HG02610 (cell line): ENCODE data around the gene CYP4F11.
"Not testable (repeated sequence)": the region's sequence is repeated elsewhere in the genome, so short reads cannot be mapped to it uniquely, and the experiment has no call there.

Experiments used
- ATAC-seq: cut with Tn5 transposase; IDR thresholded peaks from one replicate; pipeline ENCODE4 v1.9.1; 2021; ENCODE audit warnings: mild to moderate bottlenecking, moderate library complexity; ENCODE audit not compliant: unreplicated experiment

CYP4F11 gene

DNA sequence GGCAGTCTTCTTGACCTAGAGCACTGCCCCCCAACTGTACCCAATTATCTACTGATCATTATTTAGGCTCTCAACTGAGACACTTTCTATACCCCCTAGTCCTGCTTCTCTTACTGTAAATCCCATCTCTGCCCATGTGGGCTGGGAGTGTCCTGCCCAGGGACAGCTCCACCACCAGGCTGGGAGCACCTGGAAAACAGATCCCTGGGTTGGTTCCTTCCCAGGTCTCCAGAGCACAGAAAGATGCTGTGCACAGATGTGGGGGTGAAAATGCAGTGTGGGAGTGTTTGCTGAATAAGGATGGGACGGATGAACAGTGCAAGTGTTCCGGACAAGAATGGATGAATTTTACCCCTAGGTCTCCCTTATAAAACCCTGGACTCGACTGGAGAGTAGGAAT lies 49.2 kb downstream of the CYP4F11 start:
- ATAC-seq: no peak

DNA sequence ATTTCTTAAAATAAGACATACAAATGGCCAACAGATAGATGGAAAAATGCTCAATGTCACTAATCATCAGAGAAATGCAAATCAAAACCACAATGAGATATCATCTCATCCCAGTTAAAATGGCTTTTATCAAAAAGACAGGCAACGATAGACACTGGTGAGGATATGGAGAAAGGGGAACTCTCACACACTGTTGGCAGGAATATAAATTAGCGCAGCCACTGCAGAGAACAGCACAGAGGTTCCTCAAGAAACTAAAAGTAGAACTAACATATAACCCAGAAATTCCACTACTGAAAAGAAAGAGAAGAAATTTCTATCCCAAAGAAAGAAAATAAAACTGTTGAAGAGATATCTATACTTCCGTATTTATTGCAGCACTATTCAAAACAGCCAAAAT lies 51.0 kb downstream of the CYP4F11 start:
- not testable (repeated sequence) for ATAC-seq

DNA sequence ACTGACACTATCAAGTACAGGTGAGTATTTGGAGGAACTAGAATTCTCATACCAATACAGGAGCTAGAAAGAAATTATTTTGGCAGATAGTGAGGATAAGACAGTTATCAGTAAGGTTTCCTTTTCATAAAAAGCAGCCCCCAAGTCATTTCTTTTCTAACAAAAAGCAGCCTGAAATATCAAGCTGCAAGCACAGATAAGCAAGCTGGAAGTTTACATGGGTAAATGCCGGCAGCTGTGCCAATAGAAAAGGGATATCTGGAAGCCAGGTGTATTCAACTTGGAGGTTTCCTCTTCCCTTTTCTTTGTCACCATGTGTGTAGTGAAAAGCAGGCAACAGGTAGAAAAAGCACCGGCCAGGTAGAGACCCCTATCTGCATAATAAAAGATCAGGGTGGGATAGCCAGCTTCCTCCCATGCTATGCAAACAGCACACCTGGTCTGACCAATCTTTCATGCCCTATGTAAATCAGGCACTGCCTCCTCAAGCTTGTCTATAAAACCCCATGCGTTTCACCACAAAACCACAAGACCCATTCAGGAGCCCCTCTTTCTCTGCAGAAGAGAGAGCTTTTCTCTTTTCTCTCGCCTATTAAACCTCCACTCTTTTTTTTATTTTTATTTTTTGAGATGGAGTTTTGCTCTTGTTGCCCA lies 59.4 kb downstream of the CYP4F11 start:
- no peak for ATAC-seq

DNA sequence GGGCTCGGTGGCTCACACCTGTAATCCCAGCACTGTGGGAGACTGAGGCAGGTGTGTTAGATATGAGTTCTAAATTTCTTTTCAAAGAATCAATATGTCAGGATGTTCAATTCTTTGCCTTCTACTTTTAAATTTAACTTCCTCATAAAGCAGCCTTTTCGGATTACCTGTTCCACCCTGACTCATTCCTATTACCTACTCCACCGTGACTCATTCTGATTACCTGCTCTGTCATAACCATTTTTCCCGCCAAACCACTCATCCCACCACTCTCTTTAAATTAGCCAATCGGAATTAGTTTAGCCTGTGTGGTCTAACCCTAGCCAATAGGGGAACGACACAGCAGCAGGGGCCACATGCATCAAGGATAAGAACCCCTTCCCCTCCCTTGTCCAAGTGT lies 60.6 kb downstream of the CYP4F11 start:
- not testable (repeated sequence) for ATAC-seq

DNA sequence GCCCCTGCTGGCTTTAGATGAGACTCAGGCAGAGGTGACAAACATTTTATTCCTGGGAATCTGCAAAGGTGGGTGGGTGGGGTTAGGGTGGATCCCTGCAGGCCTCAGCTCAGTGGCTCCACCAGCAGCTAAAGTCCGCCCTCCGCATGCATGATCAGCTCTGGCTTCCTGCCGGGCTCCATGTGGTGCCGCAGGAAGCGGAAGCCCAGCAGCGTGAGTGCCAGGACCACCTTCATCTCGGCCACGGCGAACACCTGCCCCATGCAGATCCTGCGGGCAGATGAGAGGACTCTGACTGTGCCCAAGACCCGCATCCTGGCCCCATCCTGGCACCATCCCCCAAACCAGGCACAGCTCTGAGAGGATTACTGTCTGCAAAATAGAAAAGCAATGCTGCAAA lies 62.8 kb downstream of the CYP4F11 start:
- no peak for ATAC-seq

DNA sequence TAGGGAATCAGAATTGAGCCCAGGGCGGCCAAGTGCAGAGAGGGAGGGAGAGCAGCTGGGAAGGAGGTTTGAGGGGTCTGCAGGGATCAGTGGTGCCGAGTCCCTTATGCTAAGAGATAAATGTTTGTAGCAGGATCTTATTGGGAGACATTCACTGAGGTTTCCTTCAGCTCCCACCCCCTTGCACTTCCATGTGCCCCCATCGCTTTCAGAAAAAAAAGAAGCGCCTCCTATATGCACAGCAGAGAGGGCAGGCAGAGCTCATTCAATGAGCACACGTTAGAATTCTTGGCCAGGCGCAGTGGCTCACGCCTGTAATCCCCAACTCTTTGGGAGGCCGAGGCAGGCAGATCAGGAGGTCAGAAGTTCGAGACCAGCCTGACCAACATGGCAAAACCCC lies 64.5 kb downstream of the CYP4F11 start:
- ATAC-seq: no peak

DNA sequence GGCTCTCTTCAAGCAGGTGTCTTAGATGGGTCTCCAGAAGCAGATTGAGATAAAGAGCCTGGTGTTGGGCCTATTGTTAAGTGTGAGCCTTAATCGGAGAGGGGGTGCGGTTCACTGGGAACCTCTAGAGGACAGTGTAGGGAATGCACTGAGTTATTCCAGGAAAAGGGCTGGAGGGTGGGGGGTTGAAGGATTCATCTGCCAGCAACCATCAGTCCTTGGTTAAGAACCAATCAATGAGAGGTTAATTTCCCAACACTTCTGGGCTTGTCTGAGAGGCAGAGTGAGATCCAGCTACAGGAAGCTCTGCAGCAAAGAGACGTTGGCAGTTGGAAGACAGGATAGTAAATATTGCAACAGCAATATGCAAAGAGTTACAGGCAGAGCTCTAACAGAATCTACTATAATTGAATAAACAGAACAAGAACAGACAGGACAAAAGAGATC lies 65.2 kb downstream of the CYP4F11 start:
- no peak for ATAC-seq

DNA sequence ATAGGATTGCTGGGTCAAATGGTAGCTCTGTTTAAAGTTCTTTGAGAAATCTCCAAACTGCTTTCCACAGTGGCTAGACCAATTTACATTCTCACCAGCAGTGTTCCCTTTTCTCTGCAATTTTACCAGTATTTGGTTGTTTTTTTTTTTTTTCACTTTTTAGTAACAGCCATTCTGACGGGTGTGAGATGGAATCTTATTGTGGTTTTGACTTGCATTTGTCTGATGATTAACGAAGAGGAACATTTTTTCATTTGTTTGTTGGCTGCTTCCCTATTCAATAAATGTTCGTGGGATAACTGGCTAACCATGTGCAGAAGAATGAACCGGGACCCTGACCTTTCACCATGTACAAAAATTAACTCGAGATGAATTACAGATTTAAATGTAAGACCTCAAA lies 67.7 kb downstream of the CYP4F11 start:
- no peak for ATAC-seq

DNA sequence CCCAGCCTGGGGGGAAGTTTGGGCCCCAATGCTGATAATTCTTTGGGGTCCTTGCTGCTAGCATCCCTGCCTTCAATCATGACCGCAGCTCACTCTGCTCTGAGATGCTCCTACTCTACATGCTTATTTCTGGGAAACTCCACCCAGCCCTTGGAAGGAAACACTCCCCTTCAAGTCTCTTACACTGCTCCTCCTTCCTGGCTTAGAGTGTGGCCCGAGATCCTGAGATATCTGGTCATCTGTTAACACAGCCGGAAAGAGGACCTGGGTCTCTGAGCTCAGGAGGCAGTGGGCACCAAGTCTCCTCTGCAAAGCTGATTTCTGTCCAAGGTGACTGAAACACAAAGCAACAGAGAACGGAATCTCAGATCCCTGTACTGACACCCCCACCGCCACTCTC lies 69.5 kb downstream of the CYP4F11 start:
- no peak for ATAC-seq

DNA sequence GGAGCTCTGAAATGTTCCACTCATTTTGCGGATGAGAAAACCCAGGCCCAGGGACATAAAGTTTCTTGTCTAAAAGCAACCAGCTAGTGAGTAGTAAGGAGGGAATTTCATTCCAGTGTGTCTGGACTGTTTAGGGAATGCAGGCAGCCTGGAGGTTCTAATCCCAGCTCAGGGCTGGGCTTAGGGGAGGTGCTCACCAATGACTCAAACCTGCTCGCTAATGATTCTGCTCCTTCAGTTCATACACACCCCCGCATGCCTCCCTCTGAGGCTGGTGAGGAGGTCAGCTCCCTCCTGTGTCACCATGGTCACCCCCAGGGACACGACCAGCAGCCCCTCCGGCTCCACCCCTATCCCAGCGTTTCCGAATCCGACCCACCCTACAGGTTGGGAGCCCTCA lies 71.1 kb downstream of the CYP4F11 start:
- no peak for ATAC-seq

DNA sequence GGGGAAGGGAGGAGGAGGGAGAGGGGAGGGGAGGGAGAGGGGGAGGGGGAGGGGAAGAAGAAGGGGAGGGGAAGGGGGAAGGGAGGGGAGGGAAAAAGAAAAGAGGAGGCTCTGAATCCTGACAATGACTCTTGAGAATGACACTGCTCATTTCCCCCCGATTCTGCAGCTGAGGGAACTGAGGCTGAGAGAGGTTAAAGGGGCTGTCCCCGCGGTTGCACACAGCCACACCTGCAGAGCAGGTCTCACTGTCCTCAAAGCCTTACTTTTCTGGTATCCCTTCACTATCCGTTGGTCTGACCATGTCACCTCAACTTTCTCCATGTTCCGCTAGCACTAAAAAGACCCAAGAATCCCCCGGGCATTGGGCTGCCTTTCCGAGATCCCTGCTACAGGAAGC lies 71.9 kb downstream of the CYP4F11 start:
- no peak for ATAC-seq
